ENCODE measurements around the gene TSPAN11.

GRCh38 chr12:30909349-30910037, 17.1 kb upstream of the TSPAN11 start:
- TF ChIP-seq YY1 (IDR thresholded peaks at IDR 0.05; ENCODE audit: insufficient read depth, insufficient read length) (no peak), SUZ12 (IDR thresholded peaks at IDR 0.05; ENCODE audit: extremely low read depth, insufficient read depth, insufficient read length) (no peak)

Data from NT2/D1 (cell line).